ENCODE results near the gene FBN3.

- TF ChIP-seq CTCF (IDR thresholded peaks at IDR 0.05), result no peak
- no peak for TF ChIP-seq POLR2A (IDR thresholded peaks at IDR 0.05)
- no peak for TF ChIP-seq POLR2AphosphoS5 (IDR thresholded peaks at IDR 0.05)
These were observed 42.0 kb downstream of the FBN3 start for GRCh38 chr19:8107301-8107903.

Data from stomach (tissue), 4 donors.